ENCODE data around the gene CBX4.

GRCh38 chr17:79803421-79803996 is 35.7 kb downstream of the CBX4 start:
- TF ChIP-seq SNAPC5 (CRISPR knock-in tag; IDR thresholded peaks at IDR 0.05; ENCODE audit: borderline replicate concordance), result no peak
- TF ChIP-seq ZBTB26 (CRISPR knock-in tag; IDR thresholded peaks at IDR 0.05; ENCODE audit: borderline replicate concordance), result no peak
- TF ChIP-seq POLR2AphosphoS5 (IDR thresholded peaks at IDR 0.05; ENCODE audit: low read depth, low read length), result no peak
- TF ChIP-seq CTCF (CRISPR knock-in tag; IDR thresholded peaks at IDR 0.05), result no peak
- TF ChIP-seq HOMEZ (CRISPR knock-in tag; IDR thresholded peaks at IDR 0.05; ENCODE audit: low read depth), result no peak
- no peak for TF ChIP-seq TAF1 (CRISPR knock-in tag; IDR thresholded peaks at IDR 0.05)
- TF ChIP-seq RXRA (CRISPR knock-in tag; IDR thresholded peaks at IDR 0.05), result no peak
- TF ChIP-seq BCL6 (CRISPR knock-in tag; IDR thresholded peaks at IDR 0.05), result no peak
- TF ChIP-seq TCF7L2 (IDR thresholded peaks at IDR 0.05; ENCODE audit: low read depth, low read length), result no peak
- no peak for TF ChIP-seq KLF15 (CRISPR knock-in tag; IDR thresholded peaks at IDR 0.05; ENCODE audit: borderline replicate concordance)
- no peak for TF ChIP-seq BRD4 (CRISPR knock-in tag; IDR thresholded peaks at IDR 0.05)
